Stomach smooth muscle (tissue), 2 donors: ENCODE data around the gene STX18.

Source experiments
- H3K27ac ChIP-seq: one replicate; pipeline ENCODE4 v1.7.0; 2013; ENCODE audit warnings: mild to moderate bottlenecking, low read length, inconsistent platforms
- H3K27me3 ChIP-seq, 2 donors: one replicate each; pipeline ENCODE4 v1.7.0; 2013; ENCODE audit warnings: low read length in 2 of 2; ENCODE audit not compliant: insufficient read depth in 2 of 2, control insufficient read depth in 1 of 2
- H3K36me3 ChIP-seq, 2 donors: one replicate each; pipeline ENCODE4 v1.7.0; 2013; ENCODE audit warnings: low read length in 2 of 2; ENCODE audit not compliant: control insufficient read depth in 2 of 2, insufficient read depth in 2 of 2
- H3K4me1 ChIP-seq: one replicate; pipeline ENCODE4 v1.7.0; 2013; ENCODE audit warnings: low read length; ENCODE audit not compliant: control insufficient read depth, insufficient read depth
- H3K4me3 ChIP-seq, 2 donors: one replicate each; pipeline ENCODE4 v1.7.0; 2013; ENCODE audit warnings: low read length in 2 of 2
- H3K9ac ChIP-seq, 2 donors: one replicate each; pipeline ENCODE4 v1.7.0; 2013; ENCODE audit warnings: low read length in 2 of 2, mild to moderate bottlenecking in 1 of 2
- H3K9me3 ChIP-seq, 2 donors: one replicate each; pipeline ENCODE4 v1.7.0; 2013; ENCODE audit warnings: low read length in 2 of 2; ENCODE audit not compliant: control insufficient read depth in 2 of 2
- donor health status: healthy.
- donor health status: Pancreatic carcinoma.

The STX18 gene

DNA sequence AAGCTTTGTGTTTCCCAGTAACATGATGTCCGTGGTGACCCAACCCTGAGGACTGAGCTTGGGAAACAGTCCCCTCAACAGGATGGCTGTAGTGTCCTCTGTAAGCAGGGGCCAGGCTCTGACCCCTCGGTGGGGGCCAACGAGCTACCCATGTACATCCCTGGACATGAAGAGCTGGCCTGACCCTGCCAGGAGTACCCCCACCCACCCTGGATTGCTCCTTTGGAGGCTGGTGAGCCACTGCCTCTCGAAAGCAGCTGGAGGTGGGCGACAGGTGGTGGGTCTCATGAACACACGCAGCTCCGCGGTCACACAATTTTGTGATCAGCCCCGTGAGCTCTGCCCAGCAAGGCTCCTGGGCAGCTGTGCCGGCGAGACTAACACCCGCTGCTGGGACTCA lies 121.4 kb downstream of the STX18 start:
- H3K36me3 ChIP-seq: peaks cover 26 to 40% of the 10 kb centered on the region in 2 donors
- H3K9ac ChIP-seq: no peak overlapping the region
- no peak overlapping the region for H3K4me3 ChIP-seq
- H3K27ac ChIP-seq: no peak overlapping the region
- no peaks in the 10 kb centered on the region for H3K9me3 ChIP-seq
- H3K4me1 ChIP-seq: no peaks in the 10 kb centered on the region
- H3K27me3 ChIP-seq: no peaks in the 10 kb centered on the region

DNA sequence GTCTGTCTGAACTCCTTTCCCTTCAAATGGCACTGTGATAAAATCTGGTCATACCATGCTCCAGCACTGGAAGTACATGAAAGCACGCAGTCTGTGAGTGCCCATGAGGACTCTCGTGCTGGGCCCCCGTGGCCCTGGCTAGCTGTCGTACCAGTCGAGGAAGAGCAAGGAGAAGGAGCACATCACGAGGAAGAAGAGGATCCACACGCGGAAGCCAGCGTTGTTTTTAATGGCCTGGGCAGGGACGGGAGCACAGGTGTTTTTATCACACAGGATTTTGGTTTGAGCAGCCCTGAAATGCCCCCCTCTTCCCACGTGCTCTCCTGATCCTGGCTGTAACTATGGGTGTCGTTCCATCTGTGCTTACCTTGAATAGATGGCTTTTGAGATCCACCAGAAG lies 122.0 kb downstream of the STX18 start:
- Histone ChIP-seq H3K36me3 (peaks cover 26 to 40% of the 10 kb centered on the region in 2 donors), H3K4me1 (no peaks in the 10 kb centered on the region)

DNA sequence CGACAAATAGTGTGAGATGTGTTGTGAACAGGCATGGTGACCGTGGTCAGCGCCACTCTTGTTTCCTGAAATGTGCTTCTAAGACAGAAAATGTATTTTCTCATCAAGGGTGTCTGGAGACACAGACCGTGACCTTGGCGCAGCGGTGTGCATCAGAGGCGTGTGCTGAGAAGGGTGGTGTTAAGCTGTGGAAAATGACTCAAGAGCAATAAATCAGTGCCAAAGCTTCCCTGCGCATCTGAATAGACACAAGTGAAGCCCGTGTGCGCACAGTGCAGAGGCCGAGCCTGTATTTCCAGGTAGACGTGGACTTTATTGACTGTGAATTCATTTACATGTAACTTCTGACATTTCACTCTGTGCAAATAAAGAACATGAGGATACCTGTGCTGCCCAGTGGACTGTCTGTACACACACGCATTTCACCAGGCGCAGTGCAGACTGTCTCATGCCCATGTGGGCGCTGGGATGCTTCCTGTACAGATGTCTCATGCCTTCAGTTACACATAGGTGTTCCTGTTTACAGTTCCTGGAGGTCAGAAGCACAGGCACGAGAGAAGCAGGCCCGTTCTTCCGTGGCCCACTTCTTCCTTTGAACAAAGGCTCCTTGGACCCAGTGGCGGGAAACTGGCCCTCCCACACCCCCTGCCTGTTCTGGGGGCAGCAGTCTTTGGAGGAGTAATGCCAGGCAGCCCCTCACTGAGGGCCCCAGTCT lies 123.0 kb downstream of the STX18 start:
- no peak overlapping the region for H3K27ac ChIP-seq
- no peak overlapping the region for H3K4me3 ChIP-seq
- H3K9ac ChIP-seq: no peak overlapping the region
- H3K36me3 ChIP-seq: peaks cover 26 to 35% of the 10 kb centered on the region in 2 donors
- no peaks in the 10 kb centered on the region for H3K4me1 ChIP-seq
- no peaks in the 10 kb centered on the region for H3K9me3 ChIP-seq
- no peaks in the 10 kb centered on the region for H3K27me3 ChIP-seq

More for the DNA sequence above, 122.0 kb downstream of the STX18 start:
- Histone ChIP-seq H3K9me3 (no peaks in the 10 kb centered on the region), H3K27ac (no peak overlapping the region), H3K9ac (no peak overlapping the region), H3K4me3 (no peak overlapping the region), H3K27me3 (no peaks in the 10 kb centered on the region)

DNA sequence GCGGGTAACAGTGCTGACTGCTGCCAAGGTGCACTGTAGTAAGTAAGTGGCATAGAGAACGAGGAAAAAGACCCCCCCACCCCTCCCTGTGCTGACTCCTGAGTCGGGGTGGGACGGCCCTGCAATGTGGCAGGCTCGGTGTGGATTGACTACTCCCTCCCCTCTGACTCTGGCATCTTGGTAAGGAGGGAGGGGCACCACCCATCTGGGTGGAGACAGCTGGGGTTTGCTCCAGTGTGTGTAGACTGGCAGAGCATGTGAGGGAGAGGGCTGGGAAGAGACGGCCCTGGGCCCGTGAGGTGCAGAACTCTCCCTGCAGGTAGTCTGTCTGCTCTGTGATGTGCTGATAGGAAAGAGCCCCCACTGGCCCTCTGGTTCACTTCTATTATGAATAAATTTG lies 124.0 kb downstream of the STX18 start:
- Histone ChIP-seq H3K36me3 (peaks cover 23 to 28% of the 10 kb centered on the region in 2 donors), H3K27ac (no peak overlapping the region)

DNA sequence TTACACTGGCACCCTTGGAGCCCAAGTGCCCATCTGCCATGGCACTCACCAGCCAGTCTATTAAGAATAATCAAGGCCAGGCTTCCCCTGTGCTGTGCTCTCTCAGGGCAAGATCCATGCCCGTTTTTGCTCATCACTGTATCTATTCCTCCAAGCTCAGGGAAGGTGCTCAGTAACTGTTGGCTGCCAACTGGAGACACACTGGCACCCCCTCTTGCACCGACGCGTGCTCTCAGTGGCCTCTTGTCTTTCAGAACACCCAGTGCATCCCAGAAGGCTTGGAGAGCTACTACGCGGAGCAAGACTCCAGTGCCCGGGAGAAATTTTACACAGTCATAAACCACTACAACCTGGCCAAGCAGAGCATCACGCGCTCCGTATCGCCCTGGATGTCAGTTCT lies 124.9 kb downstream of the STX18 start:
- Histone ChIP-seq H3K27me3 (no peaks in the 10 kb centered on the region), H3K9me3 (no peaks in the 10 kb centered on the region), H3K27ac (no peak overlapping the region), H3K9ac (no peak overlapping the region), H3K4me1 (no peaks in the 10 kb centered on the region), H3K36me3 (peaks cover 22 to 27% of the 10 kb centered on the region in 2 donors), H3K4me3 (no peak overlapping the region)

More for the DNA sequence above, 124.0 kb downstream of the STX18 start:
- H3K9me3 ChIP-seq: no peaks in the 10 kb centered on the region
- no peak overlapping the region for H3K4me3 ChIP-seq
- H3K9ac ChIP-seq: no peak overlapping the region
- H3K4me1 ChIP-seq: no peaks in the 10 kb centered on the region
- H3K27me3 ChIP-seq: no peaks in the 10 kb centered on the region

DNA sequence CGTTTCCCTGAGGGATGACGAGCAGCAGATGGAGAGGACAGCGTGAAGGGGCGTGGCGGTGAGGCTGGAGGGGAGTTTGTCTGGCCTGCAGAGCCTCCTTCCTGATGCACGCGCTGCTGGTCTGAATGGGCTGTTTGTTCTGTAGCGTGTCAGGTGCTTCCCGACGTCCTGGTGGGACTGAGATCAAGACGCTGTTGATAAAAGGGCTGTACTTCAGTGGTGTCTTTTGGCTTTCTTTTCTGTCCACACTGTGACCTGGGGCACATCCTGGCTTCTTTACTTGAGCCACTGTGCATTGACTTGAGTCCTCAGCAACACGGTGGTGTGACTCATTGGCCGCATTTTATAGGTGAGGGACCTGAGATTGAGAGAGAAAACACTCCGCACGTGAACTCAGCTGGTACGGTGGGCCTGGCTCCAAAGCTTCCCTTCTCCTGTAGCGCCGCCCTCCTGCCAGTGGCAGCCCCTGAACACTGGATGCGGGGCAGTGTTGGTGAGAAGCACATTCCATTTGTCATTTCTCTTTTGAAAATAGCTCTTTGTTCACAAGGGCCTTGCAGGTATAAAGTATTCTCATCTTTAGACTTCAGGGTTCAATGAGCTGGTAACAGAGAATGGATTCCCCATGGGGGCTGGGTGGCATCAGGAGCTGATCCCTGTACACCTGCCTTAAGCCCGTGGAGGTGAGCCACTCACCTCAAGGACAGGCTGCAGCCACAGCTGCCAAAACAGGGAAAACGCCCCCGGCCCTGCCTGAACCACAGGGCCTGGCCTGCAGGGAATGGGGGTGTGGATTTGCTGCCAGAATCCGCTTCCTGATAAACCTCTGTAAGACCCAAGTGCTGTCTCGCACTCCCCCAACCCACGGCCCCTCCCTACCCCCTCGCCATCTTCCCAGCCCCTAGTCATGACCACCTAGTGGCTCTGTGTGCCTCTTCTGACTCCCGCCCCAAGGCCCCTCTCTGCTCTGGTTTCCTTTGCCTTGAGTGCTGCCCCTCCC lies 125.7 kb downstream of the STX18 start:
- Histone ChIP-seq H3K4me3 (no peak overlapping the region), H3K9me3 (no peaks in the 10 kb centered on the region), H3K36me3 (peaks cover 22 to 27% of the 10 kb centered on the region in 2 donors), H3K27ac (no peak overlapping the region), H3K27me3 (no peaks in the 10 kb centered on the region), H3K4me1 (no peaks in the 10 kb centered on the region), H3K9ac (no peak overlapping the region)

DNA sequence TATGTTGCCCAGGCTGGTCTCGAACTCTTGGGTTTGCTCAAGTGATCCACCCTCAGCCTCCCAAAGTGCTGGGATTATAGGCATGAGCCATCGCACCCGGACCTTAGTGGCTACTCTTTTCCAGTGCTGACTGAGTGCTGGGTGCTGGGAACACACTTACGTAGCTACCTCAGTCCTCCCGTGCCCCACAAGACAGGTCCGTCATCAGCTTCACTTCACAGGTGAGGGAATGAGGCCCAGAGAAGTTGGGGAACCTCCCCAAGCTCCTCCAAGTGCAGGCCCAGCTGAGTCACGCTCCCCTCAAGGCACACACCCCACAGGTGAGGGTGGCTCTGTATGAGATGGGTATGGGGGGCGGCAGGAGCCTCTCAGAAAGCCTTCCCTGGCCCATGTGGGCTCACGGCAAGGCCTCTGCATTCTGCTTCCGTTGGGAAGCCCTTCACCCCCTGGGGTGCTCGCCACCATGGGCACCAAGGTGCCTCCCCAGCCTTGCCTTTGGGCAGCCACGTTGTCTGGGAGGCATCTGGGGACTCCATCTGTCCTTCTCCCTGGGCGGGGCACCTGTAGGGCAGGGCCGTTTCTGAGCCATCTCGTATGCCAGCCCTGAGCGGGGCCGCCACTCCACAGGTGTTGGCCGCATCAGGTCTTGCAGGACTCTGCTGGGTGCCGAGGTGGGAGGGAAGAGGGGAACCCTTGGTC lies 126.6 kb downstream of the STX18 start:
- Histone ChIP-seq H3K9me3 (no peaks in the 10 kb centered on the region), H3K36me3 (peaks cover 19 to 22% of the 10 kb centered on the region in 2 donors), H3K9ac (no peak overlapping the region), H3K4me1 (no peaks in the 10 kb centered on the region), H3K27ac (no peak overlapping the region), H3K4me3 (no peak overlapping the region), H3K27me3 (no peaks in the 10 kb centered on the region)

DNA sequence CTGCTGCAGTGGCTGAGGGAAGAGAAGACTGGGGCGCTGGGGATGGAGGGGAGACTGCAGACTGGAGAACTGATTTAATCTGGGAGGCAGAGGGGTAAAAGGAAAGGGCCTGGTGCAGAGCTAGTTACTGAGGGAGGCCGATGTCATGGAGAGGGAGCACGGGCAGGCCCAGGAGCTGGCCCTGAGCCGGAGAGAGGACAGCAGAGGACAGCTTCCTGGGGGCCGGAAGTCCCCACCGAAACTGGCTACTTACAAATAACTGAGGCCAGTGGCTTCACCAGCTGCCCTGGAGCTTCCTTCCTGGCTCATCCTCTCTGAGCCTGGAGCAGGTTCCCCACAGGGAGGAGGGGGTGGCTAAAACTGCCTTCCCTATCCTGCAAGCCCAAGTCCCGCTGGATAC lies 128.0 kb downstream of the STX18 start:
- Histone ChIP-seq H3K4me1 (no peaks in the 10 kb centered on the region), H3K9me3 (no peaks in the 10 kb centered on the region), H3K9ac (no peak overlapping the region), H3K36me3 (peaks cover 8 to 9% of the 10 kb centered on the region in 2 donors), H3K27ac (no peak overlapping the region), H3K27me3 (no peaks in the 10 kb centered on the region), H3K4me3 (no peak overlapping the region)

DNA sequence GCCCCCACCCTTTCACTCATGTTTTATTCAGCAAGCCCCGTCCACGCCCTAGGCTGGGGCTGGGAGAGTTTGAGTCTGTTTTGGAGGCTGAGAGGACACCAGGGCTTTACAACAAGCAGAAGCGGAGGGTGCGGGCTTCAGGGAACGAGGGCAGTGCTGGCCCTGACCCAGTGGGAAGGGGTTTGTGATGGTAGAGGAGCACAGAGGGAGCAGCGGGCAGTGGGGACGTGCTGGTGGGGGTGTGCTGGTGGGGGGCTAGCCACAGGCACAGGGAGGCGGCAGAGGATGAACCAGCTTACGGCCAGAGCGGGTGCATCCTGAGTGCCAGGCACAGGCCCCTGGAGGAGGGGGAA lies 128.5 kb downstream of the STX18 start:
- Histone ChIP-seq H3K27ac (no peak overlapping the region), H3K27me3 (no peaks in the 10 kb centered on the region), H3K9me3 (no peaks in the 10 kb centered on the region), H3K4me1 (no peaks in the 10 kb centered on the region), H3K4me3 (no peak overlapping the region), H3K36me3 (peaks cover 4 to 5% of the 10 kb centered on the region in 2 donors), H3K9ac (no peak overlapping the region)

DNA sequence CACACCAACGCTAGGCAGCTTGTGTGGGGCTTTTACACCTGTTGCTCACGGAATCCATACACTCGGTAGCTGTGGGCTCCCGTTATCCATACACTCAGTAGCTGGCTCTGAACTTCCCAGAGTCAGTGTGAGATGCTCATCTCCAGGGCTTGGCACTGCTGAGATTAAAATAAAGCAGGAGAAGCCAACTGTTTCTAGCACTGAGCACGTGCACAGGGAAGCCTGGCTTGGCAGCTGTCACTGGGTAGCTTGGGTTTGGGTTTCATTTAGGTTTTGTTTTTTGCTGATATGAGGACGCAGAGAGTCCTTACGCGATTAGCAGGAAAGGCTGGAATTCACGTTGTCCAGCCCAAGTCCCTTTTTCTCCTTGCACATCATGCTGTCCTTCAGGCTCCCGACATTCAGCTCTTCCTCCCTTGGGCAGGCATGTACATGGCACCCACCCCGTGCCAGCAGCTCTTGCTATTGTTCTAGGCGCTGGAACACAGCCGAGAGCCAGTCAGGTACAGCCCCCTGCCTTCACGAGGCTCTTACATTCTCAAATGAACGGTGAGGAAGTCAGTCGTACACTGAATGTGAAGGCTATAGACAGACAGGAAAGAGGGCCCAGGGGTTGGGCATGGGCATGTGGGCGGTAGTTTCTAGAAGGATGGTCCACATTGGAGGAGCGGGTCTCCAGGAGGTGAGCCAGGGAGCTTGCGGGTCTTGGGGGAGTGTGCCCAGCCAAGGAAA lies 129.0 kb downstream of the STX18 start:
- peaks cover 0 to 2% of the 10 kb centered on the region in 2 donors for H3K36me3 ChIP-seq
- H3K27me3 ChIP-seq: no peaks in the 10 kb centered on the region
- no peaks in the 10 kb centered on the region for H3K4me1 ChIP-seq
- no peak overlapping the region for H3K9ac ChIP-seq
- H3K4me3 ChIP-seq: no peak overlapping the region
- no peaks in the 10 kb centered on the region for H3K9me3 ChIP-seq
- no peak overlapping the region for H3K27ac ChIP-seq
